Endothelial cell (in vitro differentiated cells): ENCODE results near the gene UBE2F. TPM values are rescaled to one million over a fixed set of nuclear protein-coding genes. Genes with fewer than 3 reads are reported as not detected.

Source experiments
- DNase-seq: peaks from one replicate; pipeline ENCODE4 v3.0.0; 2021; ENCODE audit warnings: low spot score
- H3K27ac Mint-ChIP-seq: one replicate; pipeline ENCODE4 v1.8.0; 2021; ENCODE audit warnings: mixed read lengths, inconsistent platforms; ENCODE audit not compliant: unreplicated experiment
- H3K27me3 Mint-ChIP-seq: one replicate; pipeline ENCODE4 v1.8.0; 2021; ENCODE audit warnings: mild to moderate bottlenecking, moderate library complexity, mixed read lengths, inconsistent platforms; ENCODE audit not compliant: unreplicated experiment
- H3K36me3 Mint-ChIP-seq: one replicate; pipeline ENCODE4 v1.8.0; 2021; ENCODE audit warnings: mild to moderate bottlenecking, low read depth, mixed read lengths, inconsistent platforms; ENCODE audit not compliant: unreplicated experiment
- H3K4me1 Mint-ChIP-seq: one replicate; pipeline ENCODE4 v1.8.0; 2021; ENCODE audit warnings: mild to moderate bottlenecking, mixed read lengths, inconsistent platforms; ENCODE audit not compliant: unreplicated experiment
- H3K4me3 Mint-ChIP-seq: one replicate; pipeline ENCODE4 v1.8.0; 2021; ENCODE audit warnings: mild to moderate bottlenecking, mixed read lengths, inconsistent platforms; ENCODE audit not compliant: unreplicated experiment
- H3K9me3 Mint-ChIP-seq: one replicate; pipeline ENCODE4 v1.8.0; 2021; ENCODE audit warnings: mixed read lengths, inconsistent platforms; ENCODE audit not compliant: unreplicated experiment
- CTCF ChIP-seq: fragments of 200-600 bp; sonication (generic); IDR thresholded peaks from one replicate; pipeline ENCODE4 v1.5.0; 2021; ENCODE audit warnings: antibody characterized with exemption; ENCODE audit not compliant: unreplicated experiment
- total RNA-seq: library from RNA; stranded (reverse); fragmentation: NEBNext Ultra II Directional; extraction: Animal tissue kit (Norgen Biotek cat#: 25700); gene quantifications from one replicate; pipeline ENCODE4 v1.2.1, GENCODE V29; 2021; ENCODE audit not compliant: unreplicated experiment

UBE2F gene
- total RNA-seq, 1 donor from 2014 or later: 107 TPM

GRCh38 chr2:237968048-237968862 is 1.4 kb downstream of the UBE2F start:
- peaks cover 12% of the 10 kb centered on the region for H3K27me3 Mint-ChIP-seq
- peak overlapping the region; percentile 98 for H3K4me3 Mint-ChIP-seq
- no peak for TF ChIP-seq CTCF
- H3K4me1 Mint-ChIP-seq: peaks cover 41% of the 10 kb centered on the region
- H3K36me3 Mint-ChIP-seq: peaks cover 11% of the 10 kb centered on the region
- H3K9me3 Mint-ChIP-seq: no peaks in the 10 kb centered on the region
- H3K27ac Mint-ChIP-seq: peak overlapping the region; percentile 58
- no peak for DNase-seq

DNA sequence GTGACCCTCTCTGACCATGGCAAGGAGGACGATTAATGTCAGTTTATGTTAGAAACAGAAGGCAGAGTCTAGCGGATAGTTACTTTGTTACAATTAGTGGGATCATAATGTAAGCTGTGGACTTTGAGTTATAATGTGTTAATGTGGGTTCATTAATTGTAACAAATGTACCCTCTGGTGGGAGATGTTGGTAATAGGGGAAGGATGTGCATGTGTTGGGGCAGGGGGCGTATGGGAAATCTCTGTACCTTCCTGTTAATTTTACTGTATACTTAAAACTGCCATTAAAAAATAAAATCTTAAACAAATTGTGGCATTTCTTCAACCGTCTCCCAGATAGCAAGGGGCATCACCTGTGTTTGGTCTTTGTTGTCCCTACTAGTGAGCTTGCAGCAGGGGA is 4.8 kb downstream of the UBE2F start:
- Mint-ChIP-seq H3K9me3 (no peaks in the 10 kb centered on the region), H3K36me3 (peaks cover 12% of the 10 kb centered on the region), H3K4me3 (no peak overlapping the region), H3K27me3 (peaks cover 5% of the 10 kb centered on the region), H3K4me1 (peaks cover 42% of the 10 kb centered on the region), H3K27ac (no peak overlapping the region)
- TF ChIP-seq CTCF: no peak
- DNase-seq: no peak

- Mint-ChIP-seq H3K9me3 (no peaks in the 10 kb centered on the region), H3K4me1 (peaks cover 42% of the 10 kb centered on the region), H3K27me3 (peaks cover 5% of the 10 kb centered on the region), H3K27ac (no peak overlapping the region), H3K4me3 (no peak overlapping the region), H3K36me3 (peaks cover 12% of the 10 kb centered on the region)
- no peak for TF ChIP-seq CTCF
- no peak for DNase-seq
Measured at GRCh38 chr2:237972211-237972610, 5.4 kb downstream of the UBE2F start.

DNA sequence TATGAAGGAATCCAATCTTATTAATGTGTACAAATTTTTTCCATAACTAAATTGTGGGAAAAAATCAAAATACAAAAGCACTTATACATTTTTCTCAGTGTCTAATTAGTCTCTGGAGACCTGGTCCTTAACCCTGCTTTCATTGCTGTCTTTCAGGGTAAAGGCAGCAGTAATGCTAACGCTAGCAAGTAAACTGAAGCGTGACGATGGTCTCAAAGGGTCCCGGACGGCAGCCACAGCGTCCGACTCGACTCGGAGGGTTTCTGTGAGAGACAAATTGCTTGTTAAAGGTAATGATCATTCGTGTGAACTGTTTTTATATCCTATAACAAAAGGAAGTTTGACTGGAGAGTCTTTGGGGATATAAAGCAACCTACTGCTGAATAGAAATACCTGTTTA is 6.1 kb downstream of the UBE2F start:
- TF ChIP-seq CTCF: no peak
- no peak for DNase-seq
- Mint-ChIP-seq H3K4me3 (no peak overlapping the region), H3K27me3 (peaks cover 10% of the 10 kb centered on the region), H3K36me3 (peaks cover 19% of the 10 kb centered on the region), H3K27ac (no peak overlapping the region), H3K4me1 (peaks cover 44% of the 10 kb centered on the region), H3K9me3 (peaks cover 6% of the 10 kb centered on the region)

- peaks cover 6% of the 10 kb centered on the region for H3K9me3 Mint-ChIP-seq
- DNase-seq: no peak
- H3K27me3 Mint-ChIP-seq: peaks cover 20% of the 10 kb centered on the region
- no peak for TF ChIP-seq CTCF
- H3K27ac Mint-ChIP-seq: peak overlapping the region; percentile 89
- H3K4me3 Mint-ChIP-seq: no peak overlapping the region
- H3K4me1 Mint-ChIP-seq: peaks cover 46% of the 10 kb centered on the region
- H3K36me3 Mint-ChIP-seq: peaks cover 23% of the 10 kb centered on the region
Measured at GRCh38 chr2:237977380-237977779, 10.6 kb downstream of the UBE2F start.
